Panc1 (cell line): Measurements from ENCODE around the gene MTF2.

ENCODE experiments used
- CTCF ChIP-seq: fragments of 450-650 bp; IDR thresholded peaks from 2 replicates; pipeline ENCODE4 v1.5.1; 2017; ENCODE audit warnings: mild to moderate bottlenecking
- POLR2AphosphoS5 ChIP-seq: IDR thresholded peaks from 2 replicates; pipeline ENCODE4 v1.6.1; 2012; ENCODE audit warnings: mild to moderate bottlenecking, low read depth, low read length, moderate library complexity
- SIN3A ChIP-seq: IDR thresholded peaks from 2 replicates; pipeline ENCODE4 v1.6.1; 2012; ENCODE audit warnings: low read depth, mild to moderate bottlenecking, low read length, moderate library complexity, borderline replicate concordance; ENCODE audit not compliant: insufficient read depth
- TF ChIP-seq, protein P1 (sequence below), 2 experiments: IDR thresholded peaks; 2 replicates each; pipeline ENCODE4 v1.6.1; 2011 to 2012; ENCODE audit warnings: low read depth in 2 of 2, control low read depth in 1 of 2, low read length in 1 of 2, mild to moderate bottlenecking in 1 of 2, moderate library complexity in 1 of 2; ENCODE audit not compliant: insufficient read depth in 1 of 2

GRCh38 chr1:93111065-93111464, 32.0 kb downstream of the MTF2 start:
- TF ChIP-seq CTCF: no peak
- no peak for TF ChIP-seq POLR2AphosphoS5
- TF ChIP-seq, protein P1, sequence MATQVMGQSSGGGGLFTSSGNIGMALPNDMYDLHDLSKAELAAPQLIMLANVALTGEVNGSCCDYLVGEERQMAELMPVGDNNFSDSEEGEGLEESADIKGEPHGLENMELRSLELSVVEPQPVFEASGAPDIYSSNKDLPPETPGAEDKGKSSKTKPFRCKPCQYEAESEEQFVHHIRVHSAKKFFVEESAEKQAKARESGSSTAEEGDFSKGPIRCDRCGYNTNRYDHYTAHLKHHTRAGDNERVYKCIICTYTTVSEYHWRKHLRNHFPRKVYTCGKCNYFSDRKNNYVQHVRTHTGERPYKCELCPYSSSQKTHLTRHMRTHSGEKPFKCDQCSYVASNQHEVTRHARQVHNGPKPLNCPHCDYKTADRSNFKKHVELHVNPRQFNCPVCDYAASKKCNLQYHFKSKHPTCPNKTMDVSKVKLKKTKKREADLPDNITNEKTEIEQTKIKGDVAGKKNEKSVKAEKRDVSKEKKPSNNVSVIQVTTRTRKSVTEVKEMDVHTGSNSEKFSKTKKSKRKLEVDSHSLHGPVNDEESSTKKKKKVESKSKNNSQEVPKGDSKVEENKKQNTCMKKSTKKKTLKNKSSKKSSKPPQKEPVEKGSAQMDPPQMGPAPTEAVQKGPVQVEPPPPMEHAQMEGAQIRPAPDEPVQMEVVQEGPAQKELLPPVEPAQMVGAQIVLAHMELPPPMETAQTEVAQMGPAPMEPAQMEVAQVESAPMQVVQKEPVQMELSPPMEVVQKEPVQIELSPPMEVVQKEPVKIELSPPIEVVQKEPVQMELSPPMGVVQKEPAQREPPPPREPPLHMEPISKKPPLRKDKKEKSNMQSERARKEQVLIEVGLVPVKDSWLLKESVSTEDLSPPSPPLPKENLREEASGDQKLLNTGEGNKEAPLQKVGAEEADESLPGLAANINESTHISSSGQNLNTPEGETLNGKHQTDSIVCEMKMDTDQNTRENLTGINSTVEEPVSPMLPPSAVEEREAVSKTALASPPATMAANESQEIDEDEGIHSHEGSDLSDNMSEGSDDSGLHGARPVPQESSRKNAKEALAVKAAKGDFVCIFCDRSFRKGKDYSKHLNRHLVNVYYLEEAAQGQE (IDR thresholded peaks at IDR 0.05; ENCODE audit: insufficient read depth in 1 of 2, low read depth in 2 of 2, low read length in 1 of 2): no peak
- no peak for TF ChIP-seq SIN3A
